GM13976 (cell line): Measurements from ENCODE around the gene SLC6A19.
"Not testable (repeated sequence)": the region's sequence is repeated elsewhere in the genome, so short reads cannot be mapped to it uniquely, and the experiment has no call there.

ENCODE experiments used
- DNase-seq: peaks from one replicate; pipeline ENCODE4 v3.0.0; 2012; ENCODE audit warnings: low spot score
- CTCF ChIP-seq: IDR thresholded peaks from 2 replicates; pipeline ENCODE4 v1.5.1; 2012; ENCODE audit warnings: borderline replicate concordance, mild to moderate bottlenecking; ENCODE audit not compliant: insufficient read depth; ENCODE audit errors: extremely low read depth, missing control alignments, control extremely low read depth
- in situ Hi-C: fragments of 300-500 bp; cut with MboI; formaldehyde crosslinking; loops from one replicate; pipeline ENCODE4 v1.12.0; 2022; ENCODE audit warnings: low sequenced_read_pairs, mixed read lengths, inconsistent platforms; ENCODE audit not compliant: unreplicated experiment

Gene SLC6A19

DNA sequence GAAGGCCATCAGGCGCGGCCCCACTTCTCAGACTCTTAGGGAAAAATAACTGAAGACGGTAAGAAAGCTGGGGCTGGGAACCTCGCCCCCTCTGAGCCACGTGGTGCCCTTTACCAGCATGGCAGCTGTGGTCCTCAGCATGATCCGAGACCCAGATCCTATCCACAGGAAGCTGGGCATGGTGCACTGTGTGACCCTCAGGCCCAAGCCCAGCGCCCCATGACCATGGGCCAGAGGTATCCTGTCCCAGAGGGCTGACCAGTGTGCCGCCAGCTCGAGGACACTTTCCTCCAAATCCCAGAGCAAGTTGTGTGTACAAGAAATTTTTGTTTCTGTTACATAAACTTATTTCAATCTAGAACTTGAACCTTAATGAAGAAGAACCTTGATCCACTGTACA, 65.4 kb downstream of the SLC6A19 start:
- no peak for TF ChIP-seq CTCF
- in situ Hi-C loops, result no loop called here
- no peak for DNase-seq

GRCh38 chr5:1267464-1267863, 66.1 kb downstream of the SLC6A19 start:
- in situ Hi-C loops, DNase-seq: not testable (repeated sequence)

DNA sequence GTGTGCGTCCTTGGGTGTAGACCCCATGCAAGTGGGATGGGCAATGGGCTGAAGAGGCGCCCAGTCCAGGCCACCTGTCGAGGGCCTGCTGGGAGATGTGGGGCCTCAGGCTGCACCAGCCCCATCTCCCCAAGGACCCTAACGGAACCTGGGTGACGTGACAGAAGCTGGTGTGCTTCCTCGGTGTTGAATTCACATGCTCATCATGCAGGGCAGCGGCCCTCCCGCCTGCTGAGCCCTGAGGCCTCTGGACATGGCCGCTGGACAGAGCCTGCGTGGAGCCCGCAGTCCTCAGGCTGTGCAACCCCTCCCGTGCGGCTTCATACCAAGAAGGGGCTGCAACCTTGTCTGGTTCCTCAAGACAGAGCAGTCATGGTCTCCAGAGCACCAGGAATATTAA, 66.7 kb downstream of the SLC6A19 start:
- no peak for TF ChIP-seq CTCF
- in situ Hi-C loops, result no loop called here
- no peak for DNase-seq

DNA sequence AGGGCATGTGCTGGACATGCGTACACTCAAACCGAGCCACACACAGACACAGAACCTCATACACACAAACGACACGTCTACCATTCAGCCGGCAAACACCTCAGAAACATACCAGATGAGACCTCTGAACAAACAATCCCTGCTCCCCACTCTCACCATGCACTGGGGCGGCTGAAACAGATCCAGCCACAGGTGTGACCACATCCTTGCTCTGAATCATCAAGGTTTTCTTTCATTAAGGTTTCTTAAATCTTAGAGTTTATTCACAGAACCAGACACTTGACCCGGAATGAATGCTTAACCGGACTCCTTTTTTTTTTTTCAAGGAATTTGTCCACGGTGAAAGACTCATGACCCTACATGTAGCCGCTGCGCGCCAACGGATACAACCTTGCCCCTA, 67.3 kb downstream of the SLC6A19 start:
- TF ChIP-seq CTCF, result no peak
- DNase-seq, result no peak
- in situ Hi-C loops, result no loop called here

DNA sequence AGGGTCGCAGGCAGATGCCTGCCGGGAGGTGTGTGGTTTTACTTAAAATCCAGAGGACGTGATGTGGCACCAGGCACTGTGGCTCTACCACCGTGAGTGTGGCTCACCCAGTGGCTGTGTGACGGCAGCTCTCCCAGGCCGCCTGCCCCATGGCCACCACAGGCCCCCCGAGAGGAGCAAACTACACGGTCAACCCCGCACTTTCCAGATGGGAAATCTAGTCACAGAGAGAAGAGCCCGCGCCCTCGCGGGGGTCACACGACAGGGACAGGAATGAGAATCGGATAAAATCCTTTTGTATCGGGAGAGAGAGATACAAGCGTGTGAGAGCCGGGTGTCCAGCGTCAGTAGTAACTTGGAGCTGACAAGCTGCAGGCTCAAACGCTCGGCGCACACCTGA, 69.0 kb downstream of the SLC6A19 start:
- no peak for TF ChIP-seq CTCF
- in situ Hi-C loops, result no loop called here
- DNase-seq, result no peak

DNA sequence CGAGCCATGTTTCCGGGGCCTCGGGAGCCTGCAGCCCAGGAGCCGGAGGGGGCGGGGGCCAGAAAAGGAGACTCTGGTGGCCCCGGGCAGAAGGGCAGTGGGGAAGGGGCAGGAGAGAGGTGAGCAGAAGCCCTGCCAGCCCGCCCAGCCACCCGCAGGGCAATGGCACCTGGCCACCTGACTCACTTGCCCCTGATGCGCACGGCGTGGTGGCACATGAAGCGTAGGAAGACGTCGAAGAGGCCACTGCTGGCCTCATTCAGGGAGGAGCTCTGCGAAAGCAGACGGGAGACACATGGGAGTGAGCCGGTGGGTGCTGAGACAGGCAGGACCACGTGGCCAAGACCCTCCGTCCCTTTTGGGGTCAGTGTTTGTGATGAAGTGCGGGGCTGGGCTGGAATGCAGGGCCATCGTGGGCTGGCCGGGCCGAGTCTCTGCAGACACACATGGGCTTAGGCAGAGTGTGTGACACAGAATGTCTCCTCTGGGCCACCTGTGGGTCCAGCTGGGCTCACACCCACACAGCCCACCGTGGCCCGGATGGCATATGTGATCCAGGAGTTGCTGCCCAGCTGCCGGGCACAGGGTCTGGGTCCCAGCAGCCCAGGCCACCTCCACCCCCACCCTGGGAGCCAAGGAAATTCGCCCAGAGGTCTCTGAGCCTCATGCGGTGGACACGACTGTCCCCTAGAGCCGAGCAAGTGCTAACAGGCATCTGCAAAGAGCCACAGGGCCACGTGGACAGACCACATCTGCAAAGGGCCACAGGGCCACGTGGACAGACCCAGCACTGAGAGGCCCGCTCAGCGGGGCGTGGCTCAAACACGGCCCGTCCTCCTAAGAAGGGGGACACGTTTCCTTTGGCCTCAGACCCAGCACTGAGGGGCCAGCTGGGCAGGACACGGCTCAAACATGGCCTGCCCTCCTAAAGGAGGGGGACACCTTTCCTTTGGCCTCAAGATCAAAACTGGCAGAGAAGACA, 69.8 kb downstream of the SLC6A19 start:
- DNase-seq, result no peak
- no peak for TF ChIP-seq CTCF
- in situ Hi-C loops, result no loop called here

DNA sequence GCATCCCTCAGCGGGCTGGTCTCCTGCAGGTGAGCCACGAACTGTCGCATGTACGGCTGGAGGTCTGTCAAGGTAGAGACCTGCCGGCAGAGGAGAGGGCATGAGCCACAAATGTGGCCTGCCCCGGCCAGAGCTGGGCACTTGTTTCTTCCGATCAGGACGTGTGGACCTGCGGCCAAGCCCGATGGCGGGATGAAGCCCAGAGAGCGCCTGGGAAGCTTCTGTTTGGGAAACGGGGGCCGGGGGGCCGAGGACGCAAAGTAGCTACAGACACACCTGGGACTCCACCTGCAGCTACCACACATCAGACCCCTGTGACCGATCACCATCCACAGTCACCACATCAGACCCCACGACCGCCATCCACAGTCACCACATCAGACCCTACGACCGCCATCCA, 70.8 kb downstream of the SLC6A19 start:
- no peak for TF ChIP-seq CTCF
- DNase-seq, result no peak
- in situ Hi-C loops, result no loop called here
